ENCODE measurements around the gene NCCRP1.

GRCh38 chr19:39148939-39149529 is 47.7 kb upstream of the NCCRP1 start:
- TF ChIP-seq, protein P1, sequence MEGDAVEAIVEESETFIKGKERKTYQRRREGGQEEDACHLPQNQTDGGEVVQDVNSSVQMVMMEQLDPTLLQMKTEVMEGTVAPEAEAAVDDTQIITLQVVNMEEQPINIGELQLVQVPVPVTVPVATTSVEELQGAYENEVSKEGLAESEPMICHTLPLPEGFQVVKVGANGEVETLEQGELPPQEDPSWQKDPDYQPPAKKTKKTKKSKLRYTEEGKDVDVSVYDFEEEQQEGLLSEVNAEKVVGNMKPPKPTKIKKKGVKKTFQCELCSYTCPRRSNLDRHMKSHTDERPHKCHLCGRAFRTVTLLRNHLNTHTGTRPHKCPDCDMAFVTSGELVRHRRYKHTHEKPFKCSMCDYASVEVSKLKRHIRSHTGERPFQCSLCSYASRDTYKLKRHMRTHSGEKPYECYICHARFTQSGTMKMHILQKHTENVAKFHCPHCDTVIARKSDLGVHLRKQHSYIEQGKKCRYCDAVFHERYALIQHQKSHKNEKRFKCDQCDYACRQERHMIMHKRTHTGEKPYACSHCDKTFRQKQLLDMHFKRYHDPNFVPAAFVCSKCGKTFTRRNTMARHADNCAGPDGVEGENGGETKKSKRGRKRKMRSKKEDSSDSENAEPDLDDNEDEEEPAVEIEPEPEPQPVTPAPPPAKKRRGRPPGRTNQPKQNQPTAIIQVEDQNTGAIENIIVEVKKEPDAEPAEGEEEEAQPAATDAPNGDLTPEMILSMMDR (IDR thresholded peaks at IDR 0.05) = no peak
- TF ChIP-seq POLR2AphosphoS5 (IDR thresholded peaks at IDR 0.05) (no peak), POLR2A (IDR thresholded peaks at IDR 0.05) (no peak)

Data from suprapubic skin (tissue), 4 donors.